ENCODE data around the gene FXYD4.
"Not testable (repeated sequence)": the region's sequence is repeated elsewhere in the genome, so short reads cannot be mapped to it uniquely, and the experiment has no call there.

The FXYD4 gene

DNA sequence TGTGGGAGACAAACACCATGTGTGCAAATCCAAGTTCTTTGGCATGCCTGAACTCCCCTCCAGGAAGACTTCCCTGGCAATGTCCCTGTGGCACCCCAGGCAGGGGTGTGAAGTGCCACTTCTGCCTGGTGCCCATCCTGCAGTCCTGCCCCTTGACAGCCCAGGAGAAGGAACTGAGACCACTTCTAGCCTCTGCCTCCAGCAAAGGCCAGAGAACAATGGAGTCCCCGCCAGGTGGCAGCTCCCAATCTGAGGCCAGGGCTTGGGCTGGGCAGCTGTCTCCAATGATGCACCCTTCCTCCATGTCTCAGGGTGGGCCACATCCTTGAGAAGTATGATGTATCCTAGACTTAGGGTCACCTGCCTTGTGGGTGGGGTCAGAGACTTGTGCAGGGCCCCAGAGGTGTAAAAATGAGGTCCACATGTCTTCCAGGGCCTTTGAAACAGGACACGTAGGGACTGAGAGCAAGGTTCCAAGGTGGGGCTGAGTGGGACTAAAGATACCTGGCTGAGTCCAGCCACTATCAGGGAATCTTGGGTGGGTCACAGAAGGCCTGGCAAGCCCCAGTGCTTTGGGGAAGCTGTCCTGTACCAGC, 5.5 kb downstream of the FXYD4 start:
- no peak for DNase-seq

DNA sequence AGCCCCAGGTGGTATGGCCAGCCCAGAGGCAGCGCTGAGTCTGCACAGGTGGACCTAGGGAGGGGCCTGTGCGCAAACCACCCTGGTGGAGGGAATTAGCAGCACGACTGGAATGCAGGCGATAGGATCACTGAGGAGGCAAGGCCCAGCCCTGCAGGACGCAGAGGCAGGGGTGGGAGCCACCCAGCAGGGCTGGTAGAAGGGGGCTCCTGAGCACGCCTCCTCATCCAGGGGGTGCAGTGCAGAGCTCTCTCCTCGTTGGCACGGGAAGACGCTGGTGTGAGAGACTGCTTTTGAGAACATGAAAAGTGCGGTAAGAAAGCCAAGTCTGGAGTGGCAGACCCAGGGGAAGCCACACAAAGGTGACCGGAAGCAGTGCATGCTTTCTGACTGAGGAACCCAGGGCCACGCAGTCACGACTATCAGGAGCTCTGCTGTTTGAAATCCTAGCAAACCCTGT, 6.0 kb downstream of the FXYD4 start:
- no peak for DNase-seq

DNA sequence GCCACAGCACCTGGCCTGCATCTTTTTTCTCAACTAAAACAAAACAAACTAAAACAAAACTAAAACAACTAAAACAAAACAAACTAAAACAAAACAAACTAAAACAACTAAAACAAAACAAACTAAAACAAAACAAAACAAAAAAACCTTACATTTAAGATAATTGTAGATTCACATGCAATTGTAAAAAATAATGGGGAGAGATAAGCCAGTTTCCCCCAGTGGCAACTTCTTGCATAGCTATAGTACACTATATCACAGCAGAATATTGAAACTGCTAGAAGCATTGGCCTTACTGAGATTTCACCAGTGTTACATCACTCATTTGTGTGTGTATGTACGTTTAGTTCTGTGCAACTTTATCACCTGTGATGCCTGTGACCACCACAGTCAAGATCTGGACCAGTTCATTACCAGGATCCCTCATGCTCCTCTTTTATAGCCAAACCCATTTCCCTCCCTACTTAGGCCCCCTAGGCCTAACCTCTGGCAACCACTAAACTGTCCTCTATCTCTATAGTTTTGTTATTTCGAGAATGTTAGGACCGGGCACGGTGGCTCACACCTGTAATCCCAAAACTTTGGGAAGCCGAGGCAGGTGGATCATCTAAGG, 9.3 kb downstream of the FXYD4 start:
- no peak for DNase-seq

DNA sequence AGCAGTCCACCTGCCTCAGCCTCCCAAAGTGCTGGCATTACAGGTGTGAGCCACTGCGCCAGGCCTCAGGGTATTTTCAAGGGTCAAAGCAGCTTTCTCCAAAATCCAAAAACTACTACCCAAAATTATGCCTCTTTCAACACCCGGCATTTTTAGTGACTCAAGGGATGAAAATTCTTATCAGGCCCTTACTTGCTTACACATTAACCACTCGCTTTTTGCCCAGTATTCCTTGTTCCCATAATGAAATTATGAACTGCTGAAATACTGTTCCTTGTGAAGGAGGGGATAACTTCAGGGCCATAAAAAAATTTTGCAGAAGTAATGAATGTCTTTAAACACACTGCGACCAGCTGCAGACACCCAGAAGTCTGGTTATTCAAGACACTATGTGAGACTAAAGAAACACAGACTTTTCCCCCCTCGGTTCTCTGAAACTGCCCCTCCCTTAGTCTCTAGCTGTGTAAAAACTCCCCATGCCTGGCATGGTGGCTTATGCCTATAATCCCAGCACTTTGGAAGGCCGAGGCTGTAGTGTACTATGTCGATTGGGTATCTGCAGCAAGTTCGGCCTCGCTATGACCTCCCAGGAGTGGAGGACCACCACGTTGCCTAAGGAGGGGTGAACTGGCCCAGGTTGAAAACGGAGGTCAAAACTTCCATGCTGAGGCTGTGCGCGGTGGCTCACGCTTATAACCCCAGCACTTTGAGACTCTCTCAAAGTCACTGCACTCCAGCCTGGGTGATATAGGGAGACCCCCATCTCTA, 12.0 kb downstream of the FXYD4 start:
- no peak for DNase-seq

DNA sequence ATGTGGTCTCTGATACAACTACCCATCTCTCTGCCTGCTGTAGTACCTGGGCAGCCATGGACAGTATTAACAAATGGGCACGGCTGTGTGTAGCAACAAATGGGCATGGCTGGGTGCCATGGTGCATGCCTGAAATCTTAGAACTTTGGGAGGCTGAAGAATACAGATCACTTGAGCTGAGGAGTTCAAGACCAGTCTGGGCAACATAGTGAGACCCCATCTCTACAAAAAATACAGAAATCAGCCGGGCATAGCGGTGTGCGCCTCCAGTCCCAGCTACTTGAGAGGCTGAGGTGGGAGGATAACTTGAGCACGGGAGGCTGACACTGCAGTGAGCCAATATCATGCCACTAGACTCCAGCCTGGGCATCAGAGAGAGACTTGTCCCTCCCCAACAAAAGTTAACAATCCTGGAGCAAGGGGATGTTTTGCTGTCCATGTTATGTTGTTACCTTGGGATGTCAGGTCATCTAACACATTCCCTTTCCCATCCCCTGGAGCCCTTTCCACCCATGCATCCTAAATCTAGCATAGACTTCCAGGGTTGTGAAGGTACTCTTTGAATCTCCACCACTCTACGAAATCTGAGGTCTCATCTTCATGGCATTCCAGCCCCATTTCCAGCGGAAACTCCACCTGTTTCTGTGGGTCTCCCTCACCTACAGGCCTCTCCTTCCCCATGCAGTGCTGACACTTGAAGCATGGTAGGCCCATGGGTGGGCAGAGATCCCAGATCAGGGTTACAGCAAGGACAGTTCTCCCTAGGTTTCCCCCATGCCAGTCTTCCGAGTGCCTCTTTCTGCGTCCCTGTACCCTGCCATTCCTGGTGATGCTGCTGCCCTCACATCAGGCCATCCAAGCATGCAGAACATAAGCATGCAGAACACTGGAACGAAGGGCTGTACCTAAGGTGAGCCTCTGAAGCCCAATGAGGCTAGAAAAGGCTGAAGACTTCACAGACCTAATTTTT, 13.1 kb downstream of the FXYD4 start:
- DNase-seq: peak; percentile 71

DNA sequence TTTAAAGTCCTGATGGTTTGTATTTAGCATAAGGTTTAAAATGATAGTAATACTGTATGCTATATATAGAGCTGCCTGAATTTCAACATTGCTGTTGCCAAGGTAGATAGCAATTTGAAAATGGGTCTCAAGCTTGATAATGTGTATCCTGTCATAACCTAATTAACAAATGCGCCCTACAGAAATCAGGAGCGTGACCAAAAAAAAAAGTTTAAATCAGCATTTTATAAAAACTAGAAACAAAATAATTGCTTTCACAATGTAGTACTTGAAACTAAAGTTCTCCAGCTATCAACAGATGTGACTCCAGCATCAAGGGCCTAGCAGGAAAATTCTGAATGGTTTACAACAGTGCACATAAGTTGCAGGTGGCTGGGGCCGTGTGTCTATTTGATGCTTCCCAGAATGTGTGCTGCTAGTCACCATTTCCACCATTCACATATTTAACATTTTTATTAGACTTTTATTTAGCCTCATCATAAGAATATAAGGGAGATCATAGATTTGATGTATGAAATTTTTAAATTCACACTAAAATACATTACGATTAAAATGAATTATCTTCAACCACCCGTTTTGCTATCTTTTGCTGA, 14.1 kb downstream of the FXYD4 start:
- DNase-seq: no peak

DNA sequence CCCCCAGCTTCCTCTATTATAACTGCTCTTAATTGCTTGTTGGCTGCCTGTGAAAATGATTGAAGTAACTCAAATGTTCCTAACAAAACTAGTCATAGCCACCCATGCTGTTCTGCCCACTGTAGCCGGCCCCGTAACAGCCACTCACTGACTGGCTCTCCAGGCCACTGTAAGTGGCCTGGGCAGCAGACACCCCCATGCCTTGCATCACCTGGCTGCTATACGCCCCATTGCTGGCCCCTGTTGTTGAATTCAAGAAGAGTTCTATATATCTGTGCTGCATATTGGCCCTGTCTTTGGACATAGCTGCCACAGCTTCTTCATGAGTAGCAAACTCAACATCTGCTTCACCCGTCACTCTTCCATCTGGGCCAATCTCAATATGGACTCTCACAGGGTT, 15.1 kb downstream of the FXYD4 start:
- DNase-seq: no peak

DNA sequence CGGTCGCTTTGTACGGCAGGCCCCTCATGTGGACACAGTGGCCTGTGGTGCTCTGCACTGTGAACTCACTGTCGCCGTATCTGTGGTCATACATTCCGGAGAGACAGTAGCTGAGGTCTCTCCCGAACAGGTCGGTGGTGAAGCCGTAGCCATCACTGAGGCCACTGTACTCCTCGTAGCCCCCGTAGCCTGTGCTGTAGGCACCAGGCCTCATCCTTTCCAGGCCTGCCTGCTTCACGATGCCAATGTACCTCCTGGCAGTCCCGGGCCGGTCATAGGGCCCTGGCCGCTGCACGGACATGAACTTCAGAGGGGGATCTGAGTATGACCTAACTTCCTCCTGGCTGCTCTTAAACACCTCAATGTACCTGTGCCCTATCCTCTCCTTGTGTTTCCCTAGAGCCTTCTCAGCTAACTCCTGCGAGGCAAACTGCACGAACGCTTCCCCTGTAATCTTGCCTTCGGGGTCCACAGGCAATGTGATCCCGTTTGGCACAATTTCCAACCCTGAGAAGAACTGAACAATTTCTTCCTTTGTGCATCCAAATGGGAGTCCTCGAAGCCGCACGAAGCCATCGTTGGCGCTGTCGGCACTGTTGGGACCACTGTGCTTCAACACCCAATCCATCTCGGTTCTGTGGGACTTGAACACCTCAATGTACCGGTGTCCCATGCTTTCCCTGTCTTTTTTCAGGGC, 15.7 kb downstream of the FXYD4 start:
- DNase-seq: no peak

DNA sequence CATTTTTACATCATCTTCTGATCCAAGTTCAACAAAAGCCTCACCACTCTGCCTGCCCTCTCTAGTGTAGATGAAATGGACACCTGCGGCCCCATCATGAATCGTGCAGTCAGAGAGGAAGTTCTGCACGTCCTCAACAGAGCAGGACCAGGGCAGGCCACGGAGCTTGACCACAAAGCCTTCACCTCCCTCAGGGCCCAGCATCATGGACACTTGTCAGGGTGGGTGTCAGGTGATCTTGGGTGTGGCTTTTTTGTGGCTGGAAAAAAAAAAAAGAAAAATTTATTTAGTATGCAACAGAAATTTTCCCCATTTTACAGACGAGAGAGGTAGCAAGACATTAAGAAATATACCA, 16.2 kb downstream of the FXYD4 start:
- no peak for DNase-seq

DNA sequence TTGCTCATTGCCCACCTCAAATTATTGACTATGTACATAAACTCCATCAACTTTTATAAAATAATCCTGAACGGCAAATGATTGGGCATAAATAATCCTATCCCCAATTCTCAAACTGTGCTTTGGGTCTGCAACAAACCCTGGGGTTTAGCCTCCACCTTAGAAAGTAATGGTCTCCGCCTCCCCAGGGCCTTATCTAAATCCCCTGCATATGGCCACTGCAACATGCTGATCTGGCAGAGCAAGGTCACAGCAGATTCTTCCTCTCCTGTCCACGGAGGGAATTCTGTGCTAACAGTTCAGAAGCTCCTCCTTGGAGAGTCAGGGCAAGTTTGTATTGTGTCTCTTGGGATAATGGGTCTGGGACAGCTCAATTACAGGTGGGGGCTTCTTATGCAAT, 18.4 kb downstream of the FXYD4 start:
- DNase-seq: no peak

DNA sequence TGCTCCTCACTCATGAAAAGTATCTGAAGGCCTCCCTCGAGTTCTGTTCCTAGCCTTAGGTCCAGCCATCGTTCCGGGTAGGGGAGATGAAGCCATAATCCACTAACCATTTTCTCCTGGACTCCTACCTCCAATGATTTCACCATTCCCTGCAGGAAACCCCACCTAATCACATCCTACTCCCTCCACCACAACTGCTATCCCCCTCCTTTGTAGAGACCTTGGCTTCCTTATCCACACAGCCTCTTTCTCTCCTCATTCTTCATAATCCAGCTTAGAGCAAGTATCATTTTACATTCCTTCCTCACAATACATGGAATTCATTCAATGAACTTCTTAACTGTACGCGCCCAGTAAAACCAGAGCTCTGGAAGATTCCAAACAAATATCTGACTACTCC, 18.9 kb downstream of the FXYD4 start:
- no peak for DNase-seq

DNA sequence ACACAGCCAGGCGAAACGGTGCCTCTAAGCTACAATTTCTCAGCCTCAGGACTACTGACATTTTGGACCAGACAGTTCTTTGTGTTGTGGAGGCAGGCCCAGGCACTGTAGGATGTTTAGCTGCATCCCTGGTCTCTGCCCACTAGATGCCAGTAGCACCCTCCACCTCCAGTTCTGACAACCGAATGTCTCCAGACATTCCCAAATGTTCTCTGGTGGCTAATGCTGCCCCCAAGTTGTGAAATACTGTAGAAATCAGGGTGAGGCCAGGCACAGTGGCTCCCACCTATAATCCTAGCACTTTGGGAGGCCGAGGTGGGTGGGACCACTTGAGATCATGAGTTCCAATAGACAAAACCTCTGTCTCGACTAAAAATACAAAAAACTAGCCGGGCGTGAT, 19.3 kb downstream of the FXYD4 start:
- no peak for DNase-seq

DNA sequence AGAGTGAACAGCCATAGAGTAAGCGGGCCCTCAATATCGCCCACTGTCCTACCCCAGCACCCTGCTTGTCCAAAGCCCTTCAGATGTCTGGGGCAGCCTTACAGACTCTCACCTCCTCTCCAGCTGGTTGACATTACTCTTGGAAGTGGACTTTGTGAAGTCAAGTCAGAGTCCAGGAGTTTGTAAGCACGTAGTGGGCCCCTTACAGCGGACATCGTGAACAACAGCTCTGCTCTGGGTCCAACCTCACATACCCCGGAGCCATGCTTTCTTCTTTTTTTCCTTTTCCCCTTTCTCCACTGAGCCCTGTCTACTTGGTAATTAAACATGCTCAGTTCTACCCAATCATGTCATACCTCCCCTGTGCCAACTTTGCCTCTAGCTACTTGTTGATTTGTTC, 20.1 kb downstream of the FXYD4 start:
- DNase-seq: no peak

DNA sequence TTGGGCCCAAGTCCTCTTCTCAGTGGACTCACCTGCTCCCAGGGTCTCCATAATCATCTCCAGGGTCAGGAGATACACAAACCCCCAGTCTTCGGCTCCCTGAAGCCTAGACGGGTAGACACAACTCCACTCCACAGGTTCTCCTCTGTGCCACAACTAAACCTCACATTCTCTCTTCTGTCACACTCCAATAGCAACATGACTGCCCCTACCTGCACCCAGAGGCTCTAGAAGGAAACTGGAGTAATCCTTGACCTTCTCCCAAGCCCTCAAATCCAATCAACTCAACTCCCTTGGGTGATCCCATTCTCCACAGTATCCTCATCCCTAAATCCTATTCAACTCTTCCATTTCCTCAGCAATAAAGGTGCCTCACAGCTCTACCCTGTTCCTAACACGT, 21.3 kb downstream of the FXYD4 start:
- no peak for DNase-seq

DNA sequence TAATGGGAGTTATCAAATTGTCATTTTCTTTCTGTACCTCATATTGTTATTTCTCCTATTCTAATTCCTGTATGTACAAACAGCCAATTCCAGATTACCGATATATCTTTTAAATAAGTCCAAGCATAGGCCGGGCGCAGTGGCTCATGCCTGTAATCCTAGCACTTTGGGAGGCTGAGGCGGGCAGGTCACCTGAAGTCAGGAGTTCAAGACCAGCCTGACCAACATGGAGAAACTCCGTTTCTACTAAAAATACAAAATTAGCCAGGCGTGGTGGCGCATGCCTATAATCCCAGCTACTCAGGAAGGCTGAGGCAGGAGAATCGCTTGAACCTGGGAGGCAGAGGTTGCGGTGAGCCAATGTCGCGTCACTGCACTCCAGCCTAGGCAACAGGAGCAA, 21.8 kb downstream of the FXYD4 start:
- not testable (repeated sequence) for DNase-seq

DNA sequence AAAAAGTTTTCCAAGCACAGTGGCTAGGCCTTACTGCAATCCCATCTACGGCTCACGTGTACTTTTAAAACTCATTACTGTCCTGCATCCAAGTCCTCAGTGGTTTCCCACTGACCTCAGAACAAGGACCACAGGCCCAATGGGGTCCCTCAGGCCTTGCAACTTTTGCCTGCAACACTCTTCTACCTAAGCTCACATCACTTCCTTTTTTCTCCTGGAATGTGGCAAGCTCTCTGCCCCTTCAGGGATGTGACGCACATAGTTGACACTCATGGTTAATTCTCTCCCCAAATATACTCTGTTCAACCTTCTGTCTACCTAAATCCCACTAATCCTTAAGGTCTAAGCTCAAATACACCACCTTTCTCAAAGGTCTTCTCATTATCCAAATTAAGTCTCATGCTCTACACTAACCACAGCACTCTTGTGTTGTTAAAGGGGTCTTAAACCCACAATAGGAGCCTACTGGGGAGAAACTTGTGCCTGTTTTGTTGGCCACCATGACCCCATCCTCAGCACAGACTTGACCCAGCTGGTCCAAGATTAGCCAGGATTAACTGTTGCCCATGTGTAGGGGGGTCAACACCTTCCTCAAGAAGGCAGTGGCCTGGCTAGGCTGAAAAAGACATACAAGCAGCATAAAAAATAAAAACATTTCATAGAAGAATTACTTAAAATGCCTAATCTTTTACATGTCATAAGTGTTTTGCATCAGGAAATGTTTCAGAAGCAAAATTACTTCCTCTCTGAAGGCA, 22.3 kb downstream of the FXYD4 start:
- no peak for DNase-seq

DNA sequence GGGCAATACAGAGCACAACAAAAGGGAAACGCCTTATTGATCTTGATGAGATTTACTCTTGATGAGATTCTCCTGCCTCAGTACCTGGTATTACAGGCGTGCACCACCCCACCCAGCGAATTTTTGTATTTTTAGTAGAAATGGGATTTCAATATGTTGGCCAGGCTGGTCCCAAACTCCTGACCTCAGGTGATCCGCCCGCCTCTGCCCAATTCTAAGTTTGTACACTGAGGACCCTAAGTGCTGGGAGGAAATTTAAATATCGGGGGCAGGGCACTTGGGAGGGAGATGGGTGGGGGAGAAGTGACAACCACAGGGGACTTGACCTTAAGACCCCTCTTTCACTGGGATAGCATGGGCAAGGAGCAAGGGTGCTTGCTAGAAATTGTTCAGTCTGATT, 23.4 kb downstream of the FXYD4 start:
- no peak for DNase-seq

DNA sequence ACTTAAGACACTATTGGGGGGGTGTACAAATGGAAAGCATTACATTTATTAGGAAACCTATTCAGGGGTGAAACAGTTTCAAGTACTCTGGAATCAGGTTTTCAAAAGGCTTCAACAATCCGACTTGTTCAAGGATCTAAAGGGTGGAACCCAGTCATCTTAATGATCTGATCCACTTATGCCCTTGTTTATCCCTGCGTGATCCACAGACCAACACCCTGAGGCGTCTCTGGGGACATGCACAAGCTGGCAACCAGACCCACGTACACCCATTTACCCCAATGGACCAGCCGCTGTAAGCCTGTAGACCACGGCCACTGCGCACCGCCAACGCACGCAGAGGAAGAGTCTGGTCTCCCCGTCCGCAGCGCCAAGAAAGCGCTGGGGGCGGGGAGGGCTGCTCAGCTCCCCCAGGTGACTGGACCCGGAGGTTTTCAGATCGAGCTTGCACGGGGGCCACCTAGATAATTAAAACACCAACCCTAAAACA, 24.2 kb downstream of the FXYD4 start:
- peak; percentile 79 for DNase-seq

DNA sequence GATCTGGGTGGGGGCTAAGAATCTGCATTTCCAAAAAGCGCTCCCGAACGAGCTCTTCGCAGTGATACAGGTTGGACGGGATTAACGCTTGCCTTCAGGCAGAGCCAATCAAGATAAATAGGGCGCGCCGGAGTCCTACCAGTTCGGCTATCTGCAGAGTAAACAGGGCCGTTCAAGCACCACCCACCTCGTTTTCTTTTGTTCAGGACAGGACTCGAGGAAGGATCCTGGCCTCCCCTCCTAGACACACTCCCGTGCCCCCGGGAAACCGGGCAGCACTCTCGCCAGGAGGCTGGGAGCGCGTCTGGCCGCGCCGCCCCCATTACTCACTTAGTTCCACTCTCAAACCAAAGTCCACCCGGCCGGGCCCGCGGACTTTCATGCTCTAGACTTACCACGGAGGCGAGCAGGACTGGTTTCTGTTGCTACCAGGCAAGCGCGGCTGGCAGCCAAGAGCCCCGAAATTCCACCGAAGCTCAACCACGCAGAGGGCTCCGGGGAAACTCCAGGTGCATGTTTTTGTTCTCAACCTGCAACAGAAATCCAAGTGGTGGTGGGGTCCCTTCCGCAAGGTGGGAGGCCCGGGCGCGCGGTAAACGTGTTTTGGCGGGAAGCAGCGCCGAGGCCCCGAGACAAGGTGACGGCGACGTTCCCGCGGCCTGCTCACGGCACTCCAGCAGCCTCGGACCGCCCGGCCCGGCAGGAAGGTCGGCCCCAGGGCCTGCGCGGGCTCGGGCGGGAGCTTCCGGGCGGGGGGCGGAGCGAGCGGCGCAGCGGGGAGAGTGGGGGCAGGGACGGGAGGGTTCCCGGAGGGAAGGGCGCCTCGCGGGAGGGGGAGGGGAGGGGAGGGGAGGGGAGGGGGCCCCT, 24.9 kb downstream of the FXYD4 start:
- peak; percentile 91 for DNase-seq

DNA sequence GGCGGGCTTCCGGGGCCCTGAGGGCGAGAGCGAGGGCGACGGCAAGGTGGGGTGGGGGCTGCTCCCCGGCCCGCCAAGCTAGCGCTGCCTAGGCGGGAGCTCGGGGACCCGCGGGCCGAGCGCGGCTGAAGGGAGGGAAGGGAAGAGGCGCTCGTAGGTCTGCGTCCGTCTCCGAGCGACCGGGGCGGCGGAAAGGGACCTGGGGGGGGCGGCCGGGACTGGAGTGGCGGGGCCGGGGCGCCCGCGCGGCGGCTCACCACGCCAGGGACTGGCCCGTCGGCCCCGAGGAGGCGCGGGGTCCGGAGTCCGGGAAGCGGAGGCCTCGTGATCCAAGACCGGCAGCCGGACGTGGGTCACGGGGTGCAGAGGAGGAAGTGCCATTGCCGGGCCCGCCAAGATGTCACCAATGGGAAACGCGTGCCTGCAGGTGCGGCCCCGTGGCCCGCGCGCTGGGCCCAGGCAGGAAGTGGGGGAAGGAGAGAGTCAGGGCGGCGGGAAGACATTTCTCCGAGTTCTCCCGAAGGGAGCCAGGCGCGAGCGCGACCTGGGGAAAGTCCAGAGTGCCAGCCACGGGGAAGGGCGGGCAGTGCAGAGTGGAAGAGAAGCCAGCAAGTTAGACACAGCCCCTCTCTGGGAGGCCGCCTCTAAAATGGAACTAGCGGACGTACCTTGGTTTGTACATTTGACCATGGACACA, 25.6 kb downstream of the FXYD4 start:
- DNase-seq: peak; percentile 93

Data from activated CD8-positive, alpha-beta memory T cell treated with anti-CD3 and anti-CD28 coated beads, Interleukin-2, amount 50 U/mL, for 48 hours (primary cell).